GM23338 (cell line): ENCODE data around the gene CARD10. TPM values are rescaled to one million over a fixed set of nuclear protein-coding genes. Genes with fewer than 3 reads are reported as not detected.

Experiments used
- ATAC-seq: fragments of 200-7000 bp; cut with Tn5 transposase; 3 replicates; pipeline ENCODE4 v1.9.1; 2020
- DNase-seq: peaks from one replicate; pipeline ENCODE4 v3.0.0-alpha.2; 2015; ENCODE audit warnings: low spot score
- H2AFZ ChIP-seq: fragments of 200-600 bp; sonication (generic); 2 replicates; pipeline ENCODE4 v1.8.0; 2016; ENCODE audit warnings: antibody characterized with exemption, mild to moderate bottlenecking, moderate library complexity
- H3F3A ChIP-seq: fragments of 200-600 bp; sonication (generic); replicated peaks from 2 replicates; pipeline ENCODE4 v1.8.0; 2017; ENCODE audit warnings: antibody characterized with exemption, mixed run types, low read depth
- H3K27ac ChIP-seq: fragments of 200-600 bp; sonication (generic); 2 replicates; pipeline ENCODE4 v1.6.1; 2016; ENCODE audit warnings: low read depth
- H3K27me3 ChIP-seq: fragments of 200-600 bp; sonication (generic); 2 replicates; pipeline ENCODE4 v1.8.0; 2016; ENCODE audit warnings: mild to moderate bottlenecking, mixed run types, moderate library complexity; ENCODE audit not compliant: insufficient read depth
- H3K36me3 ChIP-seq: fragments of 200-600 bp; sonication (generic); 2 replicates; pipeline ENCODE4 v1.8.0; 2016; ENCODE audit warnings: mild to moderate bottlenecking; ENCODE audit not compliant: insufficient read depth
- H3K4me1 ChIP-seq: fragments of 200-600 bp; sonication (generic); 2 replicates; pipeline ENCODE4 v1.8.0; 2016; ENCODE audit warnings: mild to moderate bottlenecking, moderate library complexity; ENCODE audit not compliant: insufficient read depth
- H3K4me2 ChIP-seq: fragments of 200-600 bp; sonication (generic); 2 replicates; pipeline ENCODE4 v1.7.1; 2017; ENCODE audit warnings: mixed run types
- H3K4me3 ChIP-seq: fragments of 200-600 bp; sonication (generic); 2 replicates; pipeline ENCODE4 v1.6.1; 2016; ENCODE audit warnings: mixed run types
- H3K79me2 ChIP-seq: fragments of 200-600 bp; sonication (generic); replicated peaks from 2 replicates; pipeline ENCODE4 v1.8.0; 2017; ENCODE audit warnings: mild to moderate bottlenecking; ENCODE audit not compliant: insufficient read depth
- H3K9me2 ChIP-seq: fragments of 200-600 bp; sonication (generic); 2 replicates; pipeline ENCODE4 v1.8.0; 2017; ENCODE audit not compliant: insufficient read depth
- H4K20me1 ChIP-seq: fragments of 200-600 bp; sonication (generic); replicated peaks from 2 replicates; pipeline ENCODE4 v1.8.0; 2017; ENCODE audit warnings: mild to moderate bottlenecking; ENCODE audit not compliant: insufficient read depth
- H3K27ac Mint-ChIP-seq: 2 replicates; pipeline ENCODE4 v1.8.0; 2020; ENCODE audit warnings: inconsistent platforms, mild to moderate bottlenecking, moderate library complexity, mixed read lengths
- H3K27me3 Mint-ChIP-seq: 3 replicates; pipeline ENCODE4 v1.8.0; 2022; ENCODE audit warnings: low read depth, mild to moderate bottlenecking, moderate library complexity, mixed read lengths, inconsistent platforms; ENCODE audit not compliant: insufficient read depth, poor library complexity
- H3K36me3 Mint-ChIP-seq: 3 replicates; pipeline ENCODE4 v1.8.0; 2021; ENCODE audit warnings: low read depth, mild to moderate bottlenecking, inconsistent platforms, moderate library complexity, mixed read lengths
- H3K4me1 Mint-ChIP-seq: 3 replicates; pipeline ENCODE4 v1.8.0; 2020; ENCODE audit warnings: mild to moderate bottlenecking, inconsistent platforms, mixed read lengths
- H3K4me3 Mint-ChIP-seq: 3 replicates; pipeline ENCODE4 v1.8.0; 2021; ENCODE audit warnings: moderate library complexity, mild to moderate bottlenecking, inconsistent platforms, mixed read lengths
- H3K9me3 Mint-ChIP-seq: 3 replicates; pipeline ENCODE4 v1.8.0; 2020; ENCODE audit warnings: moderate library complexity, mild to moderate bottlenecking, inconsistent platforms, mixed read lengths
- CREB1 ChIP-seq: fragments of 250-450 bp; sonication (Bioruptor Pico); IDR thresholded peaks from 2 replicates; pipeline ENCODE4 v1.5.0; 2020; ENCODE audit warnings: low read depth, mild to moderate bottlenecking, moderate library complexity
- EZH2 ChIP-seq: fragments of 200-600 bp; sonication (generic); IDR thresholded peaks from one replicate; pipeline ENCODE4 v1.8.0; 2017; ENCODE audit warnings: antibody characterized with exemption, mild to moderate bottlenecking, low read depth; ENCODE audit not compliant: unreplicated experiment
- EZH2phosphoT487 ChIP-seq: fragments of 200-600 bp; sonication (generic); IDR thresholded peaks from one replicate; pipeline ENCODE4 v1.8.1; 2018; ENCODE audit warnings: antibody characterized with exemption; ENCODE audit not compliant: unreplicated experiment
- NANOG ChIP-seq: IDR thresholded peaks from 2 replicates; pipeline ENCODE4 v1.6.1; 2016; ENCODE audit warnings: antibody characterized with exemption, borderline replicate concordance
- POLR2AphosphoS5 ChIP-seq: IDR thresholded peaks from 2 replicates; pipeline ENCODE4 v1.6.1; 2016; ENCODE audit warnings: antibody characterized with exemption, low read depth
- ZNF114 ChIP-seq: fragments of 250-450 bp; sonication (Bioruptor Pico); IDR thresholded peaks from 2 replicates; pipeline ENCODE4 v1.5.0; 2020; ENCODE audit warnings: mild to moderate bottlenecking, moderate library complexity
- ZNF331 ChIP-seq: fragments of 250-450 bp; sonication (Bioruptor Pico); IDR thresholded peaks from 2 replicates; pipeline ENCODE4 v1.5.0; 2020; ENCODE audit warnings: low read depth, mild to moderate bottlenecking, moderate library complexity
- polyA plus RNA-seq: library from polyadenylated mRNA; unstranded; fragments of >200 nt; fragmentation: Nextera tagmentation; extraction: Ambion mirVana; gene quantifications from 2 replicates; pipeline ENCODE4 v1.2.1, GENCODE V29; 2016
- total RNA-seq: library from RNA; depleted of rRNA; stranded (reverse); fragments of >200 nt; shearing (Covaris generic); gene quantifications from 2 replicates; pipeline ENCODE4 v1.2.3, GENCODE V29; 2014
- TF ChIP-seq, protein P1 (sequence below): IDR thresholded peaks from one replicate; pipeline ENCODE4 v1.6.1; 2018; ENCODE audit warnings: antibody characterized with exemption; ENCODE audit not compliant: unreplicated experiment
- TF ChIP-seq, protein P2 (sequence below), 2 experiments: fragments of 200-600 bp in 1 of 2; sonication (generic) in 1 of 2; conservative IDR thresholded peaks; 2 replicates each; pipeline versions ENCODE4 v1.5.1 to v1.6.1; 2016 to 2017; ENCODE audit warnings: antibody characterized with exemption in 2 of 2, low read depth in 2 of 2, mild to moderate bottlenecking in 2 of 2, moderate library complexity in 1 of 2
- TF ChIP-seq, protein P3 (sequence below): IDR thresholded peaks from 2 replicates; pipeline ENCODE4 v1.6.1; 2016; ENCODE audit warnings: antibody characterized with exemption

Gene CARD10
- total and polyA plus RNA-seq, 2 experiments from 2014 or later, result 5.4 to 17.2 TPM

DNA sequence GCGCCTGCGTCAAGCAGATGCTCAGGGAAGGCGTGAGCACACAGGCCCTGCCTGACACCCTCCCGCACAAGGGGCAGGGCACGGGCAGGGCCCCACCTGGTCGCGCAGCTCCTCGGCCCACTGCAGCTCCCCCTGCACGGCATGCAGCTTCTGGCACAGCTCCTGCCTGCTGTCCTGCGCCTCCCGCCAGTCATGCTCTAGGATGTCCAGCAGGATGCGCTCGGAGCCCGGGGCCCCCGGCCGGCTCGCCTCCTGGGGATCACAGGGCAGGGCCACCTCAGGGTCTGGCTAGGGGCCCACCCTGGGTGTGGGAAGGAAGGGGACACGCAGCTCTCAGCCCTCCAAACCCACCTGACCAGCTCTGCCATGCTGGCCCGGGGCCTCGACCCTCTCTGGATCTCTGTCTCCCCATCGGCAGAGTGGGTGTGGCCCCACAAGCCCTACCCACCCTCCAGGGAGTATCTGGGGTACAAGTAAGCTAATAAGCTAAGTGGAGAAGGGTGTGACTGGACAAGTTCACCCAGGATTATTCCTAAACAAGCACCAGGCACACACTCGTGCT is 10.7 kb downstream of the CARD10 start:
- peaks cover 16% of the 10 kb centered on the region for H3K4me1 Mint-ChIP-seq
- H3F3A ChIP-seq, result no peaks in the 10 kb centered on the region
- H3K36me3 ChIP-seq, result no peaks in the 10 kb centered on the region
- H3K9me2 ChIP-seq, result no peaks in the 10 kb centered on the region
- H3K36me3 Mint-ChIP-seq, result peaks cover 5% of the 10 kb centered on the region; the same call in 2 of the 3 replicates
- H4K20me1 ChIP-seq, result no peaks in the 10 kb centered on the region
- no peak overlapping the region for H3K4me3 ChIP-seq
- no peaks in the 10 kb centered on the region for H3K27me3 ChIP-seq
- peaks cover 5% of the 10 kb centered on the region for H3K27me3 Mint-ChIP-seq
- no peak overlapping the region for H3K27ac ChIP-seq
- no peak overlapping the region for H3K4me3 Mint-ChIP-seq
- peak; percentile 68 for ATAC-seq
- DNase-seq, result no peak
- no peak overlapping the region for H3K4me2 ChIP-seq
- TF ChIP-seq, protein P1, sequence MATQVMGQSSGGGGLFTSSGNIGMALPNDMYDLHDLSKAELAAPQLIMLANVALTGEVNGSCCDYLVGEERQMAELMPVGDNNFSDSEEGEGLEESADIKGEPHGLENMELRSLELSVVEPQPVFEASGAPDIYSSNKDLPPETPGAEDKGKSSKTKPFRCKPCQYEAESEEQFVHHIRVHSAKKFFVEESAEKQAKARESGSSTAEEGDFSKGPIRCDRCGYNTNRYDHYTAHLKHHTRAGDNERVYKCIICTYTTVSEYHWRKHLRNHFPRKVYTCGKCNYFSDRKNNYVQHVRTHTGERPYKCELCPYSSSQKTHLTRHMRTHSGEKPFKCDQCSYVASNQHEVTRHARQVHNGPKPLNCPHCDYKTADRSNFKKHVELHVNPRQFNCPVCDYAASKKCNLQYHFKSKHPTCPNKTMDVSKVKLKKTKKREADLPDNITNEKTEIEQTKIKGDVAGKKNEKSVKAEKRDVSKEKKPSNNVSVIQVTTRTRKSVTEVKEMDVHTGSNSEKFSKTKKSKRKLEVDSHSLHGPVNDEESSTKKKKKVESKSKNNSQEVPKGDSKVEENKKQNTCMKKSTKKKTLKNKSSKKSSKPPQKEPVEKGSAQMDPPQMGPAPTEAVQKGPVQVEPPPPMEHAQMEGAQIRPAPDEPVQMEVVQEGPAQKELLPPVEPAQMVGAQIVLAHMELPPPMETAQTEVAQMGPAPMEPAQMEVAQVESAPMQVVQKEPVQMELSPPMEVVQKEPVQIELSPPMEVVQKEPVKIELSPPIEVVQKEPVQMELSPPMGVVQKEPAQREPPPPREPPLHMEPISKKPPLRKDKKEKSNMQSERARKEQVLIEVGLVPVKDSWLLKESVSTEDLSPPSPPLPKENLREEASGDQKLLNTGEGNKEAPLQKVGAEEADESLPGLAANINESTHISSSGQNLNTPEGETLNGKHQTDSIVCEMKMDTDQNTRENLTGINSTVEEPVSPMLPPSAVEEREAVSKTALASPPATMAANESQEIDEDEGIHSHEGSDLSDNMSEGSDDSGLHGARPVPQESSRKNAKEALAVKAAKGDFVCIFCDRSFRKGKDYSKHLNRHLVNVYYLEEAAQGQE, result no peak
- TF ChIP-seq ZNF331 (CRISPR knock-in tag), result no peak
- TF ChIP-seq NANOG, result no peak
- TF ChIP-seq, protein P2, sequence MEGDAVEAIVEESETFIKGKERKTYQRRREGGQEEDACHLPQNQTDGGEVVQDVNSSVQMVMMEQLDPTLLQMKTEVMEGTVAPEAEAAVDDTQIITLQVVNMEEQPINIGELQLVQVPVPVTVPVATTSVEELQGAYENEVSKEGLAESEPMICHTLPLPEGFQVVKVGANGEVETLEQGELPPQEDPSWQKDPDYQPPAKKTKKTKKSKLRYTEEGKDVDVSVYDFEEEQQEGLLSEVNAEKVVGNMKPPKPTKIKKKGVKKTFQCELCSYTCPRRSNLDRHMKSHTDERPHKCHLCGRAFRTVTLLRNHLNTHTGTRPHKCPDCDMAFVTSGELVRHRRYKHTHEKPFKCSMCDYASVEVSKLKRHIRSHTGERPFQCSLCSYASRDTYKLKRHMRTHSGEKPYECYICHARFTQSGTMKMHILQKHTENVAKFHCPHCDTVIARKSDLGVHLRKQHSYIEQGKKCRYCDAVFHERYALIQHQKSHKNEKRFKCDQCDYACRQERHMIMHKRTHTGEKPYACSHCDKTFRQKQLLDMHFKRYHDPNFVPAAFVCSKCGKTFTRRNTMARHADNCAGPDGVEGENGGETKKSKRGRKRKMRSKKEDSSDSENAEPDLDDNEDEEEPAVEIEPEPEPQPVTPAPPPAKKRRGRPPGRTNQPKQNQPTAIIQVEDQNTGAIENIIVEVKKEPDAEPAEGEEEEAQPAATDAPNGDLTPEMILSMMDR (conservative IDR thresholded peaks at IDR 0.05; ENCODE audit: low read depth in 2 of 2), result peak; percentile 17 to 39; a peak in 3 of 4 replicates
- no peaks in the 10 kb centered on the region for H3K9me3 Mint-ChIP-seq
- no peaks in the 10 kb centered on the region for H3K79me2 ChIP-seq
- no peak overlapping the region for H2AFZ ChIP-seq
- H3K4me1 ChIP-seq, result no peaks in the 10 kb centered on the region
- no peak overlapping the region for H3K27ac Mint-ChIP-seq

DNA sequence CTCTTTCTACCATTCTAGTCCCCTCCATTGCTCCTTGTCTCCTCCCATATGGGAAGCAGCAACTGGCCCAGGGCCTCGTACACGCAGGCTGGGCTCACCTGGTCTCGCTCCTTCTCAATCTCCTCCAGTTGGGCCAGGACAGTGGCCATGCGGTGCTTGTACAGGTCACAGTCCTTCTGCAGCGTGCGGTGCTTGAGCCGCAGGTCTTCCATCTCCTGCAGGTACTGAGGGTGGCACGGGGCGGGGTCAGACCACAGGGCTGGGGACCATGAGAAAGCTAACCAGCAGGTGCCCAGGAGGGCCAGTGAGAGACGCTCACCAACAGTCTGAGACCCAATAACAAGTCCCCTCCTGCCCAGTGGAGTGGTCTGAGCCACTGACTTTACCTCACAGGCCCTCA is 11.5 kb downstream of the CARD10 start:
- no peak overlapping the region for H3K4me2 ChIP-seq
- H2AFZ ChIP-seq, result no peak overlapping the region
- no peaks in the 10 kb centered on the region for H3K36me3 ChIP-seq
- Mint-ChIP-seq H3K9me3 (no peaks in the 10 kb centered on the region), H3K4me3 (no peak overlapping the region), H3K36me3 (peaks cover 5% of the 10 kb centered on the region; the same call in 2 of the 3 replicates), H3K27ac (peak overlapping the region; percentile 47; the same call in 1 of the 2 replicates), H3K4me1 (peaks cover 16% of the 10 kb centered on the region), H3K27me3 (peaks cover 5% of the 10 kb centered on the region)
- H3K4me3 ChIP-seq, result no peak overlapping the region
- no peaks in the 10 kb centered on the region for H4K20me1 ChIP-seq
- H3K27me3 ChIP-seq, result no peaks in the 10 kb centered on the region
- H3F3A ChIP-seq, result no peaks in the 10 kb centered on the region
- no peak for ATAC-seq
- no peaks in the 10 kb centered on the region for H3K9me2 ChIP-seq
- no peaks in the 10 kb centered on the region for H3K4me1 ChIP-seq
- H3K79me2 ChIP-seq, result no peaks in the 10 kb centered on the region
- no peak overlapping the region for H3K27ac ChIP-seq
- no peak for DNase-seq
- TF ChIP-seq, protein P1, result no peak
- no peak for TF ChIP-seq EZH2phosphoT487
- no peak for TF ChIP-seq NANOG
- TF ChIP-seq POLR2AphosphoS5, result no peak
- TF ChIP-seq, protein P2 (conservative IDR thresholded peaks at IDR 0.05; ENCODE audit: low read depth in 2 of 2), result no peak
- no peak for TF ChIP-seq ZNF331 (CRISPR knock-in tag)
- no peak for TF ChIP-seq ZNF114
- TF ChIP-seq EZH2, result no peak
- TF ChIP-seq CREB1, result no peak
- TF ChIP-seq, protein P3, sequence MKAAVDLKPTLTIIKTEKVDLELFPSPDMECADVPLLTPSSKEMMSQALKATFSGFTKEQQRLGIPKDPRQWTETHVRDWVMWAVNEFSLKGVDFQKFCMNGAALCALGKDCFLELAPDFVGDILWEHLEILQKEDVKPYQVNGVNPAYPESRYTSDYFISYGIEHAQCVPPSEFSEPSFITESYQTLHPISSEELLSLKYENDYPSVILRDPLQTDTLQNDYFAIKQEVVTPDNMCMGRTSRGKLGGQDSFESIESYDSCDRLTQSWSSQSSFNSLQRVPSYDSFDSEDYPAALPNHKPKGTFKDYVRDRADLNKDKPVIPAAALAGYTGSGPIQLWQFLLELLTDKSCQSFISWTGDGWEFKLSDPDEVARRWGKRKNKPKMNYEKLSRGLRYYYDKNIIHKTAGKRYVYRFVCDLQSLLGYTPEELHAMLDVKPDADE, result no peak
